Endodermal cell (in vitro differentiated cells): Measurements from ENCODE around the gene MEFV. TPM values are rescaled to one million over a fixed set of nuclear protein-coding genes. Genes with fewer than 3 reads are reported as not detected.

ENCODE experiments used
- DNase-seq: peaks from one replicate; pipeline ENCODE4 v3.0.0-alpha.2; 2017
- H3K27ac ChIP-seq: 2 replicates; pipeline ENCODE4 v1.5.1; 2013; ENCODE audit warnings: mild to moderate bottlenecking, low read depth, low read length, moderate library complexity
- H3K27me3 ChIP-seq: 2 replicates; pipeline ENCODE4 v1.6.1; 2013; ENCODE audit warnings: mild to moderate bottlenecking, low read length, moderate library complexity; ENCODE audit not compliant: insufficient read depth, control insufficient read depth, poor library complexity, severe bottlenecking
- H3K36me3 ChIP-seq: 2 replicates; pipeline ENCODE4 v1.7.0; 2013; ENCODE audit warnings: mild to moderate bottlenecking, low read length, moderate library complexity; ENCODE audit not compliant: control insufficient read depth, insufficient read depth
- H3K4me1 ChIP-seq: one replicate; pipeline ENCODE4 v1.7.0; 2013; ENCODE audit warnings: low read length; ENCODE audit not compliant: control insufficient read depth, insufficient read depth
- H3K4me3 ChIP-seq: 2 replicates; pipeline ENCODE4 v1.5.1; 2013; ENCODE audit warnings: mild to moderate bottlenecking, low read length, moderate library complexity
- H3K9ac ChIP-seq: 2 replicates; pipeline ENCODE4 v1.6.1; 2013; ENCODE audit warnings: mild to moderate bottlenecking, low read length, moderate library complexity; ENCODE audit not compliant: poor library complexity, severe bottlenecking; ENCODE audit errors: extremely low read depth
- H3K9me3 ChIP-seq: 2 replicates; pipeline ENCODE4 v1.6.1; 2013; ENCODE audit warnings: mild to moderate bottlenecking, low read length, moderate library complexity; ENCODE audit not compliant: control insufficient read depth
- H3K27ac Mint-ChIP-seq: 2 replicates; pipeline ENCODE4 v1.8.0; 2020; ENCODE audit warnings: mixed read lengths
- H3K27me3 Mint-ChIP-seq: 2 replicates; pipeline ENCODE4 v1.8.0; 2021; ENCODE audit warnings: mild to moderate bottlenecking, mixed read lengths; ENCODE audit not compliant: insufficient read depth
- H3K36me3 Mint-ChIP-seq: 2 replicates; pipeline ENCODE4 v1.8.0; 2020; ENCODE audit warnings: low read depth, mixed read lengths
- H3K4me1 Mint-ChIP-seq: 2 replicates; pipeline ENCODE4 v1.8.0; 2020; ENCODE audit warnings: mixed read lengths
- H3K4me3 Mint-ChIP-seq: 2 replicates; pipeline ENCODE4 v1.8.0; 2020; ENCODE audit warnings: mild to moderate bottlenecking, moderate library complexity, mixed read lengths
- H3K9me3 Mint-ChIP-seq: 2 replicates; pipeline ENCODE4 v1.8.0; 2020; ENCODE audit warnings: mild to moderate bottlenecking, mixed read lengths
- CTCF ChIP-seq: fragments of 200-600 bp; sonication (generic); conservative IDR thresholded peaks from 2 replicates; pipeline ENCODE4 v1.5.0; 2021; ENCODE audit warnings: antibody characterized with exemption, mild to moderate bottlenecking
- WGBS, 2 experiments: methylation state at CpG; one replicate each; pipeline versions ENCODE4 v1.1.5 to v1.1.7; 2013; ENCODE audit warnings: missing lambda C conversion rate in 2 of 2, mixed read lengths in 1 of 2; ENCODE audit not compliant: insufficient coverage in 1 of 2, insufficient read length in 1 of 2; 5-methylcytosine and 5-hydroxymethylcytosine counted together
- total RNA-seq, 2 donors: library from RNA; stranded (reverse); fragmentation: NEBNext Ultra II Directional in 1 of 2; extraction: Animal tissue kit (Norgen Biotek cat#: 25700) in 1 of 2; gene quantifications; 2 replicates in 1 of 2; 3 replicates in 1 of 2; pipeline ENCODE4 v1.2.1, GENCODE V29; 2021

Gene MEFV
- total RNA-seq, 2 donors from 2014 or later: not detected

GRCh38 chr16:3192476-3193019, 63.9 kb downstream of the MEFV start:
- Mint-ChIP-seq H3K9me3 (peaks cover 9% of the 10 kb centered on the region), H3K4me3 (peak overlapping the region; percentile 93), H3K4me1 (peaks cover 7% of the 10 kb centered on the region), H3K27ac (no peak overlapping the region), H3K27me3 (peaks cover 66% of the 10 kb centered on the region), H3K36me3 (no peaks in the 10 kb centered on the region)
- peaks cover 44% of the 10 kb centered on the region for H3K27me3 ChIP-seq
- peak; percentile 47 for DNase-seq
- no peaks in the 10 kb centered on the region for H3K9me3 ChIP-seq
- no peak overlapping the region for H3K27ac ChIP-seq
- WGBS, 2 experiments: 84 to 89% methylated on average over 36 of the region's 36 CpGs
- no peak for TF ChIP-seq CTCF
- H3K36me3 ChIP-seq: no peaks in the 10 kb centered on the region
- no peak overlapping the region for H3K9ac ChIP-seq
- no peak overlapping the region for H3K4me3 ChIP-seq
- no peaks in the 10 kb centered on the region for H3K4me1 ChIP-seq

Other genes with a start within 250 kb of the MEFV start
- under 1 TPM in 1 of 2 donors, not detected in 1; 0.18 TPM for gene CLDN9, start 243.7 kb downstream of the MEFV start, total RNA-seq
- gene CLDN6, start 238.4 kb downstream of the MEFV start, total RNA-seq: 100 to 1,000 TPM; 404 to 572 TPM
- gene TNFRSF12A, start 236.3 kb downstream of the MEFV start, total RNA-seq: 10 to 100 TPM; 37.8 to 43.5 TPM
- gene HCFC1R1, start 232.7 kb downstream of the MEFV start, total RNA-seq: 10 to 100 TPM; 49.8 to 59.1 TPM
- 10 to 100 TPM; 45.8 to 52.4 TPM for gene THOC6, start 232.6 kb downstream of the MEFV start, total RNA-seq
- gene BICDL2, start 219.7 kb downstream of the MEFV start, total RNA-seq: 1 to 10 TPM; 4.7 to 8.2 TPM
- gene MMP25, start 210.1 kb downstream of the MEFV start, total RNA-seq: 1 to 10 TPM; 4.5 to 6.1 TPM
- 1 to 10 TPM; 2.0 to 4.0 TPM for gene IL32, start 191.0 kb downstream of the MEFV start, total RNA-seq
- 10 to 100 TPM; 36.6 to 70.0 TPM for gene ZSCAN10, start 157.3 kb downstream of the MEFV start, total RNA-seq
- gene ZNF205, start 144.0 kb downstream of the MEFV start, total RNA-seq: 10 to 100 TPM; 15.4 to 18.3 TPM
- gene ZNF213, start 121.6 kb downstream of the MEFV start, total RNA-seq: 1 to 10 TPM; 5.1 to 6.3 TPM
- under 1 TPM in 1 of 2 donors, not detected in 1; 0.29 TPM for gene OR1F1, start 68.4 kb downstream of the MEFV start, total RNA-seq
- 10 to 100 TPM; 11.2 TPM for gene ZNF200, start 21.5 kb downstream of the MEFV start, total RNA-seq
- 10 to 100 TPM; 25.3 to 31.6 TPM for gene ZNF263, start 26.9 kb upstream of the MEFV start, total RNA-seq
- 1 to 10 TPM; 2.8 to 5.9 TPM for gene TIGD7, start 48.8 kb upstream of the MEFV start, total RNA-seq
- 10 to 100 TPM; 23.0 to 44.0 TPM for gene ZNF75A, start 48.9 kb upstream of the MEFV start, total RNA-seq
- gene OR2C1, start 99.3 kb upstream of the MEFV start, total RNA-seq: not detected
- 10 to 100 TPM; 19.8 to 24.1 TPM for gene ZSCAN32, start 144.4 kb upstream of the MEFV start, total RNA-seq
- 10 to 100 TPM; 11.0 to 13.5 TPM for gene ZNF174, start 144.6 kb upstream of the MEFV start, total RNA-seq
- gene ZNF597, start 186.9 kb upstream of the MEFV start, total RNA-seq: 1 to 10 TPM; 2.0 to 3.1 TPM
- 10 to 100 TPM; 54.5 to 61.8 TPM for gene NAA60, start 187.0 kb upstream of the MEFV start, total RNA-seq
- not detected for gene C16orf90, start 238.9 kb upstream of the MEFV start, total RNA-seq
- 10 to 100 TPM; 27.4 to 36.8 TPM for gene CLUAP1, start 244.4 kb upstream of the MEFV start, total RNA-seq